ENCODE results near the gene SEC14L6.

DNA sequence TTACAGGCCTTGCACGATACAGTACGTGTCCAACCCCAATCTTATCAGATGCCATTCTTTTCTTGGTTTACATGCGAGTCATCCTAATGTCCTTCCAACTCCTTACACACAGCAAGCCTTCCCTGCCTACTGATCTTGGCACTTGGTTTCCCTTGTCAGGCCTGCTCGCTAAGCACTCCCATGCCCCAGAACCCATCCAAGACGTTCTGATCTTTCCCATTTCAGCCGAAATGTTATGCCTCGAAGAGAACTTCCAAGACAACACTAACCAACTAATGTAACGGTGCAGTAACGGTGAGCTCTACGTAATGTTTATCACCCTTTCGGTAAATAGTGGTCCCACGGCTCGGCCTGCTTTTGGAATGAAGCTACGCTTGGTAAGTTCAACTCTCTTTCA lies 44.6 kb upstream of the SEC14L6 start:
- TF ChIP-seq, protein P1, sequence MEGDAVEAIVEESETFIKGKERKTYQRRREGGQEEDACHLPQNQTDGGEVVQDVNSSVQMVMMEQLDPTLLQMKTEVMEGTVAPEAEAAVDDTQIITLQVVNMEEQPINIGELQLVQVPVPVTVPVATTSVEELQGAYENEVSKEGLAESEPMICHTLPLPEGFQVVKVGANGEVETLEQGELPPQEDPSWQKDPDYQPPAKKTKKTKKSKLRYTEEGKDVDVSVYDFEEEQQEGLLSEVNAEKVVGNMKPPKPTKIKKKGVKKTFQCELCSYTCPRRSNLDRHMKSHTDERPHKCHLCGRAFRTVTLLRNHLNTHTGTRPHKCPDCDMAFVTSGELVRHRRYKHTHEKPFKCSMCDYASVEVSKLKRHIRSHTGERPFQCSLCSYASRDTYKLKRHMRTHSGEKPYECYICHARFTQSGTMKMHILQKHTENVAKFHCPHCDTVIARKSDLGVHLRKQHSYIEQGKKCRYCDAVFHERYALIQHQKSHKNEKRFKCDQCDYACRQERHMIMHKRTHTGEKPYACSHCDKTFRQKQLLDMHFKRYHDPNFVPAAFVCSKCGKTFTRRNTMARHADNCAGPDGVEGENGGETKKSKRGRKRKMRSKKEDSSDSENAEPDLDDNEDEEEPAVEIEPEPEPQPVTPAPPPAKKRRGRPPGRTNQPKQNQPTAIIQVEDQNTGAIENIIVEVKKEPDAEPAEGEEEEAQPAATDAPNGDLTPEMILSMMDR (IDR thresholded peaks at IDR 0.05), result no peak
- TF ChIP-seq POLR2AphosphoS5 (IDR thresholded peaks at IDR 0.05) (no peak), POLR2A (IDR thresholded peaks at IDR 0.05) (no peak)
